Liver (tissue), 9 donors: ENCODE results near the gene BCAS4. TPM values are rescaled to one million over a fixed set of nuclear protein-coding genes. Genes with fewer than 3 reads are reported as not detected.

ENCODE experiments used
- DNase-seq: peaks from one replicate; pipeline ENCODE4 v3.0.0-alpha.2; 2017; ENCODE audit warnings: low spot score
- H3K27ac ChIP-seq, 2 donors: one replicate each; pipeline ENCODE4 v1.7.0; 2013; ENCODE audit warnings: inconsistent platforms in 2 of 2, low read length in 2 of 2, control low read depth in 1 of 2, low read depth in 1 of 2, mild to moderate bottlenecking in 1 of 2
- H3K27me3 ChIP-seq, 4 donors: one replicate each; pipeline versions ENCODE4 v1.6.1 to v1.7.0; 2013; ENCODE audit warnings: low read length in 3 of 4, inconsistent platforms in 1 of 4, mild to moderate bottlenecking in 1 of 4, moderate library complexity in 1 of 4; ENCODE audit not compliant: control insufficient read depth in 4 of 4, insufficient read depth in 4 of 4
- H3K36me3 ChIP-seq, 4 donors: one replicate each; pipeline versions ENCODE4 v1.6.1 to v1.7.0; 2013; ENCODE audit warnings: low read length in 3 of 4, mild to moderate bottlenecking in 3 of 4, low read depth in 1 of 4, moderate library complexity in 1 of 4; ENCODE audit not compliant: control insufficient read depth in 4 of 4, insufficient read depth in 3 of 4
- H3K4me1 ChIP-seq, 4 donors: one replicate each; pipeline versions ENCODE4 v1.6.1 to v1.7.0; 2013; ENCODE audit warnings: low read length in 3 of 4, mild to moderate bottlenecking in 3 of 4, moderate library complexity in 1 of 4; ENCODE audit not compliant: control insufficient read depth in 4 of 4, insufficient read depth in 4 of 4
- H3K4me3 ChIP-seq, 3 donors: one replicate each; pipeline versions ENCODE4 v1.6.1 to v1.7.0; 2013; ENCODE audit warnings: low read length in 3 of 3, control low read depth in 1 of 3, low read depth in 1 of 3, mild to moderate bottlenecking in 1 of 3
- H3K9ac ChIP-seq, 2 donors: one replicate each; pipeline ENCODE4 v1.7.0; 2013; ENCODE audit warnings: low read length in 2 of 2, mild to moderate bottlenecking in 2 of 2, moderate library complexity in 2 of 2, control low read depth in 1 of 2, low read depth in 1 of 2
- H3K9me3 ChIP-seq, 4 donors: one replicate each; pipeline versions ENCODE4 v1.6.1 to v1.7.0; 2013; ENCODE audit warnings: low read length in 3 of 4; ENCODE audit not compliant: control insufficient read depth in 4 of 4
- ATF3 ChIP-seq: IDR thresholded peaks from 2 replicates; pipeline ENCODE4 v1.6.1; 2016; ENCODE audit warnings: antibody characterized with exemption
- EGR1 ChIP-seq, 2 donors: IDR thresholded peaks; 2 replicates each; pipeline ENCODE4 v1.6.1; 2016 to 2018; ENCODE audit warnings: antibody characterized with exemption in 2 of 2, low read depth in 2 of 2
- FOXA1 ChIP-seq: IDR thresholded peaks from 2 replicates; pipeline ENCODE4 v1.6.1; 2016; ENCODE audit warnings: antibody characterized with exemption
- FOXA2 ChIP-seq: IDR thresholded peaks from 2 replicates; pipeline ENCODE4 v1.6.1; 2016; ENCODE audit warnings: antibody characterized with exemption
- GABPA ChIP-seq, 2 donors: IDR thresholded peaks in 1 of 2; conservative IDR thresholded peaks in 1 of 2; 2 replicates each; pipeline ENCODE4 v1.6.1; 2016; ENCODE audit warnings: antibody characterized with exemption in 2 of 2, mild to moderate bottlenecking in 1 of 2, moderate library complexity in 1 of 2
- HNF4A ChIP-seq, 2 donors: conservative IDR thresholded peaks; 2 replicates each; pipeline ENCODE4 v1.6.1; 2016; ENCODE audit warnings: antibody characterized with exemption in 2 of 2, mild to moderate bottlenecking in 2 of 2
- HNF4G ChIP-seq: IDR thresholded peaks from 2 replicates; pipeline ENCODE4 v1.6.1; 2016; ENCODE audit warnings: antibody characterized with exemption
- NR2F2 ChIP-seq: IDR thresholded peaks from 2 replicates; pipeline ENCODE4 v1.6.1; 2016; ENCODE audit warnings: antibody characterized with exemption
- RAD21 ChIP-seq, 2 donors: IDR thresholded peaks; 2 replicates each; pipeline ENCODE4 v1.6.1; 2016; ENCODE audit warnings: antibody characterized with exemption in 2 of 2, mild to moderate bottlenecking in 2 of 2
- REST ChIP-seq: IDR thresholded peaks from 2 replicates; pipeline ENCODE4 v1.6.1; 2016; ENCODE audit warnings: antibody characterized with exemption, mild to moderate bottlenecking
- RXRA ChIP-seq, 2 donors: IDR thresholded peaks; 2 replicates each; pipeline ENCODE4 v1.6.1; 2017 to 2018; ENCODE audit warnings: antibody characterized with exemption in 2 of 2, mild to moderate bottlenecking in 1 of 2
- SP1 ChIP-seq: IDR thresholded peaks from 2 replicates; pipeline ENCODE4 v1.6.1; 2018; ENCODE audit warnings: antibody characterized with exemption, mild to moderate bottlenecking
- YY1 ChIP-seq: IDR thresholded peaks from 2 replicates; pipeline ENCODE4 v1.6.1; 2016; ENCODE audit warnings: antibody characterized with exemption, mild to moderate bottlenecking
- ZBTB33 ChIP-seq: IDR thresholded peaks from 2 replicates; pipeline ENCODE4 v1.6.1; 2016; ENCODE audit warnings: antibody characterized with exemption
- WGBS: extraction: QIAGEN DNeasy Blood & Tissue Kit; methylation state at CpG from one replicate; pipeline ENCODE4 v1.1.7; 2013; 5-methylcytosine and 5-hydroxymethylcytosine counted together
- polyA plus RNA-seq, 2 donors: library from polyadenylated mRNA; stranded (reverse) in 1 of 2; unstranded in 1 of 2; fragments of 200-250 nt in 1 of 2; fragments of >200 nt in 1 of 2; fragmentation: Nextera tagmentation in 1 of 2; extraction: Ambion mirVana in 1 of 2; gene quantifications; one replicate each; pipeline versions ENCODE4 v1.2.1 to v1.2.3, GENCODE V29; 2013 to 2015
- total RNA-seq, 2 donors: library from RNA; depleted of rRNA; stranded (reverse); fragments of >200 nt; gene quantifications; one replicate each; pipeline ENCODE4 v1.2.3, GENCODE V29; 2014
- TF ChIP-seq, protein P1 (sequence below): IDR thresholded peaks from 2 replicates; pipeline ENCODE4 v1.6.1; 2016; ENCODE audit warnings: antibody characterized with exemption
- TF ChIP-seq, protein P2 (sequence below): fragments of 150-350 bp; IDR thresholded peaks from 2 replicates; pipeline ENCODE4 v1.5.1; 2017; ENCODE audit warnings: improper control_type of control experiment, low read depth, low read length; ENCODE audit not compliant: missing input control
- donor health status: healthy.
- donor health status: healthy.
- donor health status: healthy.
- donor health status: healthy.
- donor health status: healthy.

BCAS4 gene
- total and polyA plus RNA-seq, 4 donors = 0.25 to 0.50 (median 0.47) TPM

DNA sequence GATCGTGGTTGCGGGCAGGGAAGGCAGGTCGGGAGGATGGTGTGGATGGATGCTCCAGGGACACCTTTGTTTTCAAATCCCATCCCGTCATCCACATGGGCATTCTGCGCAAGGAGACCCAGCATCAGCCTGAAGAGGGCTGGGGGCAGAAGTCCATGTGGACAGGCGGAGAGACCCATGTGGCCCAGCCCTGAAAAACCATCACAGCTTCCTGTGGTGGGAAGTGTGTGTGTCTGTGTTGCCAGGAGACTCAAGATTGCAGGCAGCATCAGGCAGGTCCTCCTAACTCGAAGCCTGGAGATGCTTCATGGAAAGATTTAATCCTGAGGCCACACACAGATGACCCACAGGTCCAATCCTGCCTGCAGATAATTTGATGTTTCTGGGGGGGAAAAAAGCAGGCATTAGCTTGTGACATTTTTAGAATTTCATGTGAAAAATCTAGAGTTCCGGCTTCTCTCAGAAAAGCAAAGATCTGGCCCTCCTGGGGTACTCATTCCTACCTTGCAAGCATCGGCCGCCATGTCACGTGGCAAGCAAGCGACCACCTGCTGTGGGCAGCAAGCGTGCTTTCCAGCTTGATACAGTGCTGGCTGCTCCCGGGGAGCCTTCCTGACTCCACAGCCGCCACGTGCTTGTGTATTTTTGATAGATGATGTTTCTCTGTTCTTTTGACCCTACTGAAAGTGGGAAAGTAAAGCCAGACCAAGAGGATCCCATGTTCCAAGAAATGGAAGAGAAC is 25.8 kb downstream of the BCAS4 start:
- Histone ChIP-seq H3K9me3 (no peaks in the 10 kb centered on the region), H3K9ac (no peak overlapping the region), H3K4me1 (peaks cover 0 to 10% (median 2%) of the 10 kb centered on the region in 4 donors), H3K27me3 (no peaks in the 10 kb centered on the region), H3K36me3 (no peaks in the 10 kb centered on the region), H3K27ac (no peak overlapping the region), H3K4me3 (no peak overlapping the region)
- 94% methylated on average over 16 of the region's 16 CpGs for WGBS
- TF ChIP-seq, protein P1, sequence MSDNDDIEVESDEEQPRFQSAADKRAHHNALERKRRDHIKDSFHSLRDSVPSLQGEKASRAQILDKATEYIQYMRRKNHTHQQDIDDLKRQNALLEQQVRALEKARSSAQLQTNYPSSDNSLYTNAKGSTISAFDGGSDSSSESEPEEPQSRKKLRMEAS = no peak
- TF ChIP-seq NR2F2 = no peak
- TF ChIP-seq ZBTB33 = no peak
- no peak for TF ChIP-seq HNF4G
- TF ChIP-seq EGR1 (IDR thresholded peaks at IDR 0.05; ENCODE audit: low read depth in 2 of 2) = no peak
- no peak for TF ChIP-seq SP1
- no peak for TF ChIP-seq FOXA2
- TF ChIP-seq HNF4A (conservative IDR thresholded peaks at IDR 0.05) = no peak
- TF ChIP-seq REST = no peak
- TF ChIP-seq YY1 = no peak
- TF ChIP-seq RXRA (IDR thresholded peaks at IDR 0.05) = no peak
- no peak for TF ChIP-seq RAD21 (IDR thresholded peaks at IDR 0.05)
- no peak for DNase-seq

DNA sequence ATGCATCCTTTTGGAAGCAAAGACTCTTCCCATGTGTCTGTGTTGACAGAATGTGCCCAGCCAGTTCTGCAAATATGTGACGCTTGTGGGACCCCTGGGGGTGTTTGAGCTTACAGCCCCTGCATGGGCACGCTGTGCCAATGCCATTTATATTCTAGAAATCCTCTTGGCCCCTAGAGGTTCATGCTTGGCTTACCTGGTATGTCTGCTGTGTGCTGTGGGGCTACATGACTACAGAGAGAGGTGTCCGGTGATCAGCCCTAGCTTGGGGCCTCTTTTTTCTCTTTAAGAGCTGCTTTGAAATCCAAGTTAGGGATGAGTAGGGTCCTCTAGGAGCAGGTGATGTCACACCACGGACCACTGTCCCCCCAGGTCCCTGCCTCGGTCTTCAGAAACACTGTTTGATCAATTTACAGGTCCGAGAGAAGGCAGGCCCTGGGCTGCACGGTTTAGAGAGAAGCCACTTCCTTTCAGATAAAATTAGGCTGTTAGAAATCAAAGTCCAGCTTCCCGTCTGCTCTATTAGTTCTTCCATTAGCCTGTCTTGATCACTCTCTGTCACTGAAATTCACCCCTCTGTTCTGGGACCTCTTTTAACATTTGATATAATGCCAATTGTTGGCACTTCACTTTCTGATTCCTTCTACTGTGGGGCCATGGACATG is 26.5 kb downstream of the BCAS4 start:
- Histone ChIP-seq H3K27me3 (no peaks in the 10 kb centered on the region), H3K4me1 (peaks cover 0 to 10% (median 2%) of the 10 kb centered on the region in 4 donors), H3K9ac (no peak overlapping the region), H3K27ac (no peak overlapping the region), H3K9me3 (no peaks in the 10 kb centered on the region), H3K36me3 (no peaks in the 10 kb centered on the region), H3K4me3 (no peak overlapping the region)
- DNase-seq = no peak
- WGBS = 72% methylated on average over 8 of the region's 8 CpGs
- TF ChIP-seq RAD21 (IDR thresholded peaks at IDR 0.05) (no peak), EGR1 (IDR thresholded peaks at IDR 0.05; ENCODE audit: low read depth in 2 of 2) (no peak), SP1 (no peak), HNF4G (no peak), FOXA2 (no peak), ATF3 (no peak), GABPA (IDR thresholded peaks at IDR 0.05 in 1 of 2, conservative IDR thresholded peaks at IDR 0.05 in 1 of 2) (no peak), RXRA (IDR thresholded peaks at IDR 0.05) (no peak), HNF4A (conservative IDR thresholded peaks at IDR 0.05) (no peak), FOXA1 (no peak), ZBTB33 (no peak)
- TF ChIP-seq, protein P2, sequence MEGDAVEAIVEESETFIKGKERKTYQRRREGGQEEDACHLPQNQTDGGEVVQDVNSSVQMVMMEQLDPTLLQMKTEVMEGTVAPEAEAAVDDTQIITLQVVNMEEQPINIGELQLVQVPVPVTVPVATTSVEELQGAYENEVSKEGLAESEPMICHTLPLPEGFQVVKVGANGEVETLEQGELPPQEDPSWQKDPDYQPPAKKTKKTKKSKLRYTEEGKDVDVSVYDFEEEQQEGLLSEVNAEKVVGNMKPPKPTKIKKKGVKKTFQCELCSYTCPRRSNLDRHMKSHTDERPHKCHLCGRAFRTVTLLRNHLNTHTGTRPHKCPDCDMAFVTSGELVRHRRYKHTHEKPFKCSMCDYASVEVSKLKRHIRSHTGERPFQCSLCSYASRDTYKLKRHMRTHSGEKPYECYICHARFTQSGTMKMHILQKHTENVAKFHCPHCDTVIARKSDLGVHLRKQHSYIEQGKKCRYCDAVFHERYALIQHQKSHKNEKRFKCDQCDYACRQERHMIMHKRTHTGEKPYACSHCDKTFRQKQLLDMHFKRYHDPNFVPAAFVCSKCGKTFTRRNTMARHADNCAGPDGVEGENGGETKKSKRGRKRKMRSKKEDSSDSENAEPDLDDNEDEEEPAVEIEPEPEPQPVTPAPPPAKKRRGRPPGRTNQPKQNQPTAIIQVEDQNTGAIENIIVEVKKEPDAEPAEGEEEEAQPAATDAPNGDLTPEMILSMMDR = no peak
- TF ChIP-seq, protein P1 = no peak
